Measurements from ENCODE around the gene SHROOM3. TPM values are rescaled to one million over a fixed set of nuclear protein-coding genes. Genes with fewer than 3 reads are reported as not detected.
A peak's percentile ranks its signal among the peaks of the same experiment; 100 is the strongest.

SHROOM3 gene
- total and polyA plus RNA-seq, 12 donors, result 1.1 to 16.2 (median 8.8) TPM

DNA sequence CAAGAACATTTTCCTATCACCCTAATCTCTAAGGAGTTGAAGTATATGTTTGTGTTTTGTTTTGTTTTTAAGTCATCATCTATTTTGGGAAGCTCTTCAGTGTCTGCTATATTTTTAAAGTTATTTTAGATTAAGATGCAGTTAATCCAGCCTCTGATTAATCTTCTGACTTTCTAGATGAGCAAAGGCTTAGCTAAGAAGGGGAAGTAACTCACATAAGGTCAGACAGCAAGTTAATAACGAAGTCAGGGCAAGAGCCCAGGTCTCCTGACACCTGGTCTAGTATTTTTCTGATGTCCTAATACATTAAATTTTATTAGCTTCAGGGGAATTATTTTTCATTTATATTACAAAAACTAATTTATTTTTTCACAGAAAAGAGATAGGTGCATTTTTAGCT is 294.4 kb downstream of the SHROOM3 start:
- DNase-seq, result no peak
- H3K27me3 ChIP-seq, result no peaks in the 10 kb centered on the region
- H3K9me3 ChIP-seq (replicated peaks in 1 of 3), result no peaks in the 10 kb centered on the region
- no peak overlapping the region for H3K27ac ChIP-seq
- WGBS, 4 donors, result 55 to 66% (median 57%) methylated on average over 1 of the region's 1 CpG
- intact Hi-C loops (cut with DNase I), result no loop called here
- no peaks in the 10 kb centered on the region for H3K36me3 ChIP-seq (replicated peaks in 1 of 2)
- TF ChIP-seq CTCF (IDR thresholded peaks at IDR 0.05), result no peak
- no peak for TF ChIP-seq POLR2A (IDR thresholded peaks at IDR 0.05)
- no peaks in the 10 kb centered on the region for H3K4me1 ChIP-seq (replicated peaks in 1 of 2)
- H3K4me3 ChIP-seq, result no peak overlapping the region

- H3K4me1 ChIP-seq (replicated peaks in 1 of 2), result no peaks in the 10 kb centered on the region
- no peaks in the 10 kb centered on the region for H3K9me3 ChIP-seq (replicated peaks in 1 of 3)
- TF ChIP-seq CTCF (IDR thresholded peaks at IDR 0.05) (no peak), POLR2A (IDR thresholded peaks at IDR 0.05) (no peak)
- H3K4me3 ChIP-seq, result no peak overlapping the region
- H3K36me3 ChIP-seq (replicated peaks in 1 of 2), result no peaks in the 10 kb centered on the region
- no peak for DNase-seq
- H3K27ac ChIP-seq, result no peak overlapping the region
- 83 to 95% (median 92%) methylated on average over 1 of the region's 1 CpG for WGBS, 4 donors
- intact Hi-C loops (cut with DNase I), result no loop called here
- H3K27me3 ChIP-seq, result no peaks in the 10 kb centered on the region
These were observed 295.0 kb downstream of the SHROOM3 start for GRCh38 chr4:76729980-76730379.

GRCh38 chr4:76732246-76732645 is 297.2 kb downstream of the SHROOM3 start:
- no peak for DNase-seq
- intact Hi-C loops (cut with DNase I), result no loop called here
- Histone ChIP-seq H3K4me1 (replicated peaks in 1 of 2) (peaks cover 0 to under 1% of the 10 kb centered on the region in 2 donors), H3K27me3 (no peaks in the 10 kb centered on the region), H3K9me3 (replicated peaks in 1 of 3) (no peaks in the 10 kb centered on the region), H3K4me3 (no peak overlapping the region), H3K36me3 (replicated peaks in 1 of 2) (no peaks in the 10 kb centered on the region), H3K27ac (no peak overlapping the region)
- 79 to 82% (median 80%) methylated on average over 1 of the region's 1 CpG for WGBS, 4 donors
- TF ChIP-seq CTCF (IDR thresholded peaks at IDR 0.05), result no peak
- no peak for TF ChIP-seq POLR2A (IDR thresholded peaks at IDR 0.05)

DNA sequence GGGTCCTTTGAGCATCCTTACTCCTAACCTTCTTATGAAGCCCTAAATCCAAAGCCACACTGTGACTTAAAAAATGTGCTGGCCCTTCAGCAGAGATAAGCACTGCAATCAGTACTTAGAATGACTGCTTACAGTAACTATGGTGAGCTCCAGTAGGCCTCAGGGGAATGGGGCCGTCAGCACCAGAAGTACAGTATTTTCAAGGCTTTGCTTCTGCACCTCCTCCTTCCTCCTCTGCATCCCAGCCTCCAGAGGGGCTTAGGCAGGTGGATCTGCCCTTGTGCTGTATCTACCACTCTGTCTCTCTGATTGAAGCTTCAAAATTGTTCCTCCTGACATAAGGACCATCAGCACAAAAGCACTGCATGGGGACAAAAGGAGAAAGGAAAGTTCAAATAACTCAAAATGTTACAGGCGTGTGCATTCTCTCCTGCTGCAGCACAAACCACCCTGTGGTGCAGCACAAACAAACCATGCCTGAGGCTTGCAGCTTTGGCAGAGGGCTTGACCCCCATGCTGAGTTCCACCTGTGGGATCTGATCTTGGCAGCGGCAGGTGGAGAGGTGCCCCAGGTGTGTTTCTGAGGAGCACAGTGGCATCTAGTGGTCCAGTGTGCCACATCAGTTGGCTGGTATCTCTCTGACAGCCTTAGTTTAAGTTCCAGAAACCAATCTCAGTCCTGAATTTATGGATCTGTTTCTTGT is 298.2 kb downstream of the SHROOM3 start:
- H3K27me3 ChIP-seq, result no peaks in the 10 kb centered on the region
- H3K4me3 ChIP-seq, result no peak overlapping the region
- TF ChIP-seq POLR2A (IDR thresholded peaks at IDR 0.05) (no peak), CTCF (IDR thresholded peaks at IDR 0.05) (peak in 2 of 6 experiments; percentile 2 to 3)
- DNase-seq, result no peak
- H3K36me3 ChIP-seq (replicated peaks in 1 of 2), result no peaks in the 10 kb centered on the region
- peaks cover 0 to 9% of the 10 kb centered on the region in 2 donors for H3K4me1 ChIP-seq (replicated peaks in 1 of 2)
- H3K9me3 ChIP-seq (replicated peaks in 1 of 3), result no peaks in the 10 kb centered on the region
- intact Hi-C loops (cut with DNase I), result no loop called here
- H3K27ac ChIP-seq, result no peak overlapping the region
- WGBS, 4 donors, result 79 to 88% (median 80%) methylated on average over 2 to 3 of the region's 3 CpGs

Measured in adrenal gland (tissue), 12 donors.